B cell (primary cell): Measurements from ENCODE around the gene FCER2. TPM values are rescaled to one million over a fixed set of nuclear protein-coding genes. Genes with fewer than 3 reads are reported as not detected.
"Not testable (repeated sequence)": the region's sequence is repeated elsewhere in the genome, so short reads cannot be mapped to it uniquely, and the experiment has no call there.

Source experiments
- ATAC-seq: fragments of 200-7000 bp; cut with Tn5 transposase; one replicate; pipeline ENCODE4 v1.10.0; 2021; ENCODE audit warnings: low read depth, mild to moderate bottlenecking, moderate number of reproducible peaks, moderate library complexity
- CTCF ChIA-PET: fragments of 350-600 bp; sonication (Branson Sonifier 250); formaldehyde crosslinking; loops from one replicate; lab custom pipeline; 2021; ENCODE audit warnings: antibody characterized with exemption, inconsistent platforms; lab: Charles Lee
- POLR2A ChIA-PET: fragments of 350-600 bp; sonication (Branson Sonifier 250); formaldehyde crosslinking; loops from one replicate; lab custom pipeline; 2021; ENCODE audit warnings: antibody characterized with exemption; lab: Charles Lee
- DNase-seq: peaks from one replicate; pipeline ENCODE4 v3.0.0; 2013
- H2AFZ ChIP-seq: 2 replicates; pipeline ENCODE4 v1.6.1; 2012; ENCODE audit warnings: mild to moderate bottlenecking, low read depth, low read length; ENCODE audit not compliant: insufficient read depth, poor library complexity, severe bottlenecking
- H3K27ac ChIP-seq, 2 donors: 1 replicate in 1 of 2; 2 replicates in 1 of 2; pipeline ENCODE4 v1.5.1; 2012 to 2013; ENCODE audit warnings: low read length in 2 of 2, mild to moderate bottlenecking in 2 of 2, moderate library complexity in 1 of 2
- H3K27me3 ChIP-seq, 4 experiments: fragments of 200-600 bp in 1 of 4; sonication (generic) in 1 of 4; replicated peaks in 1 of 4; 1 replicate in 2 of 4; 2 replicates in 2 of 4; pipeline versions ENCODE4 v1.6.1 to v1.7.0; 2013 to 2016; ENCODE audit warnings: low read length in 3 of 4, mild to moderate bottlenecking in 2 of 4, mixed read lengths in 1 of 4, moderate library complexity in 1 of 4; ENCODE audit not compliant: insufficient read depth in 4 of 4, control insufficient read depth in 3 of 4; ENCODE audit errors: control extremely low read depth in 1 of 4
- H3K36me3 ChIP-seq, 2 experiments: replicated peaks in 1 of 2; 1 replicate in 1 of 2; 2 replicates in 1 of 2; pipeline versions ENCODE4 v1.6.1 to v1.7.1; 2013; ENCODE audit warnings: low read length in 1 of 2; ENCODE audit not compliant: insufficient read depth in 2 of 2, control insufficient read depth in 1 of 2; ENCODE audit errors: control extremely low read depth in 1 of 2, extremely low read depth in 1 of 2
- H3K4me1 ChIP-seq, 2 donors: fragments of 200-600 bp in 1 of 2; sonication (generic) in 1 of 2; 1 replicate in 1 of 2; 2 replicates in 1 of 2; pipeline versions ENCODE4 v1.5.1 to v1.6.1; 2013 to 2017; ENCODE audit warnings: low read length in 2 of 2; ENCODE audit not compliant: control insufficient read depth in 2 of 2, insufficient read depth in 2 of 2
- H3K4me2 ChIP-seq: replicated peaks from 2 replicates; pipeline ENCODE3; 2012; ENCODE audit warnings: mild to moderate bottlenecking, low read depth, low read length; ENCODE audit not compliant: poor library complexity, severe bottlenecking
- H3K4me3 ChIP-seq, 5 experiments: fragments of 200-600 bp in 1 of 5; sonication (generic) in 1 of 5; 1 replicate in 3 of 5; 2 replicates in 2 of 5; pipeline versions ENCODE4 v1.5.1 to v1.7.0; 2011 to 2016; ENCODE audit warnings: low read length in 4 of 5, mild to moderate bottlenecking in 4 of 5, low read depth in 2 of 5, control low read depth in 1 of 5, moderate library complexity in 1 of 5; ENCODE audit not compliant: insufficient read depth in 1 of 5; ENCODE audit errors: control extremely low read depth in 1 of 5, extremely low read depth in 1 of 5
- H3K79me2 ChIP-seq: fragments of 200-600 bp; sonication (generic); one replicate; pipeline ENCODE4 v1.6.0; 2016; ENCODE audit warnings: low read length; ENCODE audit not compliant: control insufficient read depth, insufficient read depth
- H3K9ac ChIP-seq: fragments of 200-600 bp; sonication (generic); 2 replicates; pipeline ENCODE4 v1.6.1; 2017; ENCODE audit warnings: mild to moderate bottlenecking, low read length, moderate library complexity
- H3K9me3 ChIP-seq, 3 donors: one replicate each; pipeline versions ENCODE4 v1.6.1 to v1.7.1; 2013; ENCODE audit warnings: low read length in 2 of 3; ENCODE audit not compliant: control insufficient read depth in 2 of 3, insufficient read depth in 1 of 3; ENCODE audit errors: control extremely low read depth in 1 of 3
- H4K20me1 ChIP-seq: 2 replicates; pipeline ENCODE4 v1.6.0; 2012; ENCODE audit warnings: mild to moderate bottlenecking, low read length; ENCODE audit not compliant: insufficient read depth, control insufficient read depth, poor library complexity, severe bottlenecking
- H3K27ac Mint-ChIP-seq: one replicate; pipeline ENCODE4 v1.8.0; 2021; ENCODE audit warnings: mixed read lengths
- H3K27me3 Mint-ChIP-seq: one replicate; pipeline ENCODE4 v1.8.0; 2021; ENCODE audit warnings: mixed read lengths
- H3K4me1 Mint-ChIP-seq: one replicate; pipeline ENCODE4 v1.8.0; 2021; ENCODE audit warnings: mixed read lengths
- H3K4me3 Mint-ChIP-seq: one replicate; pipeline ENCODE4 v1.8.0; 2021; ENCODE audit warnings: mixed read lengths
- H3K9me3 Mint-ChIP-seq: one replicate; pipeline ENCODE4 v1.8.0; 2022; ENCODE audit warnings: mixed read lengths; ENCODE audit not compliant: insufficient read depth
- CTCF ChIP-seq: fragments of 200-600 bp; IDR thresholded peaks from one replicate; pipeline ENCODE4 v1.8.0; 2022; ENCODE audit warnings: antibody characterized with exemption, mild to moderate bottlenecking
- EZH2 ChIP-seq: IDR thresholded peaks from 2 replicates; pipeline ENCODE4 v1.6.1; 2012; ENCODE audit warnings: borderline replicate concordance, low read depth, mild to moderate bottlenecking, moderate library complexity, low read length; ENCODE audit not compliant: insufficient read depth, poor library complexity, severe bottlenecking
- WGBS: methylation state at CpG from one replicate; pipeline ENCODE4 v1.1.5; 2013; ENCODE audit warnings: missing lambda C conversion rate; ENCODE audit not compliant: insufficient coverage; 5-methylcytosine and 5-hydroxymethylcytosine counted together
- intact Hi-C: fragments of 100-400 bp; cut with micrococcal nuclease; formaldehyde crosslinking; loops from one replicate; pipeline ENCODE4 v1.10.0; 2022
- polyA plus RNA-seq: library from polyadenylated mRNA; depleted of rRNA; stranded (reverse); fragments of >200 nt; gene quantifications from 2 replicates; pipeline ENCODE4 v1.2.3, GENCODE V29; 2012
- total RNA-seq, 2 donors: library from RNA; stranded (reverse); fragments of 120-200 nt in 1 of 2; gene quantifications; 1 replicate in 1 of 2; 2 replicates in 1 of 2; pipeline versions ENCODE4 v1.2.3 to v1.2.4, GENCODE V29; 2013 to 2022

FCER2 gene
- total and polyA plus RNA-seq, 2 donors (not counting 1 experiment from before 2014, with no cell fraction given), result 17.1 to 419 TPM

- no peak overlapping the region for H3K4me3 Mint-ChIP-seq
- no peaks in the 10 kb centered on the region for H4K20me1 ChIP-seq
- H2AFZ ChIP-seq, result no peak overlapping the region
- no peaks in the 10 kb centered on the region for H3K79me2 ChIP-seq
- whole genome bisulfite sequencing, result no CpG with 5 or more reads among the region's 2 CpGs
- H3K27ac ChIP-seq, result no peak overlapping the region
- no peaks in the 10 kb centered on the region for H3K27me3 Mint-ChIP-seq
- CTCF ChIA-PET, result interaction anchor here (0.6 to 1.0 kb wide), 3 partner anchors 33 to 52 kb away, joined by 3 read pairs; no protein-coding TSS in a partner anchor
- peaks cover 6% of the 10 kb centered on the region for H3K9me3 Mint-ChIP-seq
- H3K27me3 ChIP-seq, result peaks cover 0 to 5% (median 0%) of the 10 kb centered on the region in 4 experiments
- ATAC-seq (no peak), DNase-seq (no peak)
- intact Hi-C loops, result no loop called here
- no peaks in the 10 kb centered on the region for H3K36me3 ChIP-seq
- H3K4me1 Mint-ChIP-seq, result peaks cover 59% of the 10 kb centered on the region
- no peak for TF ChIP-seq EZH2
- no peak for TF ChIP-seq CTCF
- peaks cover 6 to 20% (median 9%) of the 10 kb centered on the region in 3 donors for H3K9me3 ChIP-seq
- POLR2A ChIA-PET, result no interaction called here
- H3K4me1 ChIP-seq, result peaks cover 50 to 60% of the 10 kb centered on the region in 2 donors
- H3K9ac ChIP-seq, result no peak overlapping the region
- H3K4me2 ChIP-seq, result no peak overlapping the region
- no peak overlapping the region for H3K4me3 ChIP-seq
- no peak overlapping the region for H3K27ac Mint-ChIP-seq
These were observed 46.2 kb upstream of the FCER2 start for GRCh38 chr19:7748171-7748570.

- intact Hi-C loops, result no loop called here
- Mint-ChIP-seq H3K4me3 (no peak within 1 kb of the TSS), H3K9me3 (peaks cover 5% of the 10 kb centered on the region), H3K4me1 (peaks cover 64% of the 10 kb centered on the region), H3K27ac (peak within 1 kb of the TSS; percentile 12), H3K27me3 (no peaks in the 10 kb centered on the region)
- Histone ChIP-seq H3K27me3 (peaks cover 0 to 5% (median 0%) of the 10 kb centered on the region in 4 experiments), H3K9me3 (peaks cover 5 to 17% (median 9%) of the 10 kb centered on the region in 3 donors), H3K4me1 (peaks cover 49 to 58% of the 10 kb centered on the region in 2 donors), H3K4me3 (no peak within 1 kb of the TSS), H3K4me2 (no peak within 1 kb of the TSS), H3K27ac (no peak within 1 kb of the TSS), H4K20me1 (no peaks in the 10 kb centered on the region), H3K79me2 (no peaks in the 10 kb centered on the region), H2AFZ (no peak within 1 kb of the TSS), H3K9ac (no peak within 1 kb of the TSS), H3K36me3 (no peaks in the 10 kb centered on the region)
- ATAC-seq (no peak), DNase-seq (no peak)
- CTCF ChIA-PET, result interaction anchor here (0.6 to 1.0 kb wide), 4 partner anchors 17 to 53 kb away, joined by 3 read pairs; no protein-coding TSS in a partner anchor
- TF ChIP-seq EZH2 (no peak), CTCF (no peak)
- POLR2A ChIA-PET, result no interaction called here
- 83% methylated on average over 7 of the region's 7 CpGs for WGBS
These were observed 45.3 kb upstream of the FCER2 start, which contains the start of gene CD209 for GRCh38 chr19:7746903-7747884. CD209 (minus strand) TSS chr19:7747534; CDS start chr19:7747511, 23 bp downstream.

GRCh38 chr19:7746306-7746705 lies 44.4 kb upstream of the FCER2 start:
- intact Hi-C loops, H3K27ac Mint-ChIP-seq, H3K4me2 ChIP-seq: not testable (repeated sequence)

More at GRCh38 chr19:7746306-7746705, 44.4 kb upstream of the FCER2 start:
- POLR2A ChIA-PET, H3K4me3 ChIP-seq, H4K20me1 ChIP-seq, H3K27ac ChIP-seq, H3K36me3 ChIP-seq, H3K9me3 ChIP-seq, H3K27me3 ChIP-seq, H3K4me3 Mint-ChIP-seq, H3K79me2 ChIP-seq, DNase-seq, ATAC-seq, H2AFZ ChIP-seq, H3K9ac ChIP-seq, H3K9me3 Mint-ChIP-seq, CTCF ChIA-PET, H3K27me3 Mint-ChIP-seq: not testable (repeated sequence)
- peaks cover 43 to 51% of the 10 kb centered on the region in 2 donors for H3K4me1 ChIP-seq
- peaks cover 59% of the 10 kb centered on the region for H3K4me1 Mint-ChIP-seq
- WGBS, result 97% methylated on average over 4 of the region's 4 CpGs
